Astrocyte (in vitro differentiated cells and primary cell): Measurements from ENCODE around the gene GRIK1. TPM values are rescaled to one million over a fixed set of nuclear protein-coding genes. Genes with fewer than 3 reads are reported as not detected.

Experiments
- DNase-seq: peaks from one replicate; pipeline ENCODE4 v3.0.0-alpha.2; 2010; ENCODE audit warnings: low read depth
- FAIRE-seq: peaks from 2 replicates; lab custom pipeline; 2011; peaks lifted over from hg19 to GRCh38; lab: Jason Lieb, UNC
- H2AFZ ChIP-seq: 2 replicates; pipeline ENCODE4 v1.6.0; 2012; ENCODE audit warnings: low read depth, low read length, inconsistent platforms
- H3K27ac ChIP-seq: 2 replicates; pipeline ENCODE4 v1.5.1; 2011; ENCODE audit warnings: low read depth, low read length, inconsistent platforms
- H3K27me3 ChIP-seq: 2 replicates; pipeline ENCODE4 v1.6.0; 2011; ENCODE audit warnings: low read length, inconsistent platforms; ENCODE audit not compliant: insufficient read depth
- H3K36me3 ChIP-seq: 2 replicates; pipeline ENCODE4 v1.5.1; 2011; ENCODE audit warnings: low read length, inconsistent platforms; ENCODE audit not compliant: insufficient read depth
- H3K4me1 ChIP-seq: 2 replicates; pipeline ENCODE4 v1.5.1; 2011; ENCODE audit warnings: low read length, inconsistent platforms; ENCODE audit not compliant: insufficient read depth
- H3K4me2 ChIP-seq: 2 replicates; pipeline ENCODE4 v1.6.0; 2012; ENCODE audit warnings: low read length, inconsistent platforms
- H3K4me3 ChIP-seq: 2 replicates; pipeline ENCODE4 v1.5.1; 2011; ENCODE audit warnings: low read depth, mild to moderate bottlenecking, low read length, inconsistent platforms; ENCODE audit not compliant: insufficient read depth
- H3K79me2 ChIP-seq: 2 replicates; pipeline ENCODE4 v1.6.0; 2012; ENCODE audit warnings: mild to moderate bottlenecking, low read length, inconsistent platforms; ENCODE audit not compliant: insufficient read depth
- H3K9ac ChIP-seq: 2 replicates; pipeline ENCODE4 v1.6.0; 2012; ENCODE audit warnings: mild to moderate bottlenecking, low read length, inconsistent platforms
- H3K9me3 ChIP-seq: 2 replicates; pipeline ENCODE4 v1.5.1; 2012; ENCODE audit warnings: low read depth, mild to moderate bottlenecking, low read length, inconsistent platforms; ENCODE audit not compliant: insufficient read depth
- H4K20me1 ChIP-seq: 2 replicates; pipeline ENCODE4 v1.6.0; 2012; ENCODE audit warnings: low read length, inconsistent platforms; ENCODE audit not compliant: insufficient read depth
- H3K27ac Mint-ChIP-seq: one replicate; pipeline ENCODE4 v1.8.0; 2021; ENCODE audit warnings: mild to moderate bottlenecking, mixed read lengths; ENCODE audit not compliant: unreplicated experiment
- H3K27me3 Mint-ChIP-seq: one replicate; pipeline ENCODE4 v1.8.0; 2021; ENCODE audit warnings: low read depth, mixed read lengths; ENCODE audit not compliant: unreplicated experiment
- H3K36me3 Mint-ChIP-seq: one replicate; pipeline ENCODE4 v1.8.0; 2021; ENCODE audit warnings: low read depth, mixed read lengths; ENCODE audit not compliant: unreplicated experiment
- H3K4me1 Mint-ChIP-seq: one replicate; pipeline ENCODE4 v1.8.0; 2021; ENCODE audit warnings: low read depth, mixed read lengths; ENCODE audit not compliant: unreplicated experiment
- H3K4me3 Mint-ChIP-seq: one replicate; pipeline ENCODE4 v1.8.0; 2021; ENCODE audit warnings: mild to moderate bottlenecking, moderate library complexity, mixed read lengths; ENCODE audit not compliant: unreplicated experiment
- H3K9me3 Mint-ChIP-seq: one replicate; pipeline ENCODE4 v1.8.0; 2021; ENCODE audit warnings: mild to moderate bottlenecking, mixed read lengths; ENCODE audit not compliant: unreplicated experiment
- EZH2 ChIP-seq: IDR thresholded peaks from 2 replicates; pipeline ENCODE4 v1.6.1; 2012; ENCODE audit warnings: mild to moderate bottlenecking, low read length, inconsistent platforms; ENCODE audit not compliant: insufficient read depth
- total RNA-seq: library from RNA; stranded (reverse); gene quantifications from 2 replicates; pipeline ENCODE4 v1.2.1, GENCODE V29; 2021
- TF ChIP-seq, protein P1 (sequence below): IDR thresholded peaks from 2 replicates; pipeline ENCODE4 v1.5.1; 2011; ENCODE audit warnings: low read depth, mild to moderate bottlenecking, inconsistent platforms, low read length, moderate library complexity; ENCODE audit not compliant: insufficient read depth

GRIK1 gene
- total RNA-seq, 1 donor from 2014 or later, result not detected

DNA sequence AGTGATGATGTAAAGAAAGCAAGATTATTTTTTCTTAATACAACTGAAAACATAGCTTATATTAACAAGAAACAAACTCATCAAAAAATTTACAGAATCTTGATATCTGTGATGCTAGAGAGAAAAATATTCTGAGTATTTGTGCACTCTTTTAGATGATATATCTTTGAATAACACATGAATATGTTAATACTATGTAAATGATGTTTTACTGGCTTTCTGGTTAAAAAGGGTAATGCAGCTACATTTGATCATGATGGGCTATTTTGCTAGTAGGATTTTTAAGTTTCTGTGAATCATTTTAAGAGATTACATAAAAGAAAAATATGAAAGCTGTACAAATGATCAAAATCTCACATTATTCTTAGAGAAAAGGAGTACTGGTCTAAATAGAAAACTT, 114.5 kb downstream of the GRIK1 start:
- H2AFZ ChIP-seq, result no peak overlapping the region
- H3K79me2 ChIP-seq, result no peaks in the 10 kb centered on the region
- H4K20me1 ChIP-seq, result no peaks in the 10 kb centered on the region
- H3K9ac ChIP-seq, result no peak overlapping the region
- Mint-ChIP-seq H3K9me3 (no peaks in the 10 kb centered on the region), H3K36me3 (no peaks in the 10 kb centered on the region), H3K27ac (no peak overlapping the region), H3K4me1 (peaks cover 3% of the 10 kb centered on the region), H3K4me3 (no peak overlapping the region), H3K27me3 (no peaks in the 10 kb centered on the region)
- no peaks in the 10 kb centered on the region for H3K4me1 ChIP-seq
- H3K4me2 ChIP-seq, result no peak overlapping the region
- no peak overlapping the region for H3K4me3 ChIP-seq
- no peaks in the 10 kb centered on the region for H3K27me3 ChIP-seq
- TF ChIP-seq, protein P1, sequence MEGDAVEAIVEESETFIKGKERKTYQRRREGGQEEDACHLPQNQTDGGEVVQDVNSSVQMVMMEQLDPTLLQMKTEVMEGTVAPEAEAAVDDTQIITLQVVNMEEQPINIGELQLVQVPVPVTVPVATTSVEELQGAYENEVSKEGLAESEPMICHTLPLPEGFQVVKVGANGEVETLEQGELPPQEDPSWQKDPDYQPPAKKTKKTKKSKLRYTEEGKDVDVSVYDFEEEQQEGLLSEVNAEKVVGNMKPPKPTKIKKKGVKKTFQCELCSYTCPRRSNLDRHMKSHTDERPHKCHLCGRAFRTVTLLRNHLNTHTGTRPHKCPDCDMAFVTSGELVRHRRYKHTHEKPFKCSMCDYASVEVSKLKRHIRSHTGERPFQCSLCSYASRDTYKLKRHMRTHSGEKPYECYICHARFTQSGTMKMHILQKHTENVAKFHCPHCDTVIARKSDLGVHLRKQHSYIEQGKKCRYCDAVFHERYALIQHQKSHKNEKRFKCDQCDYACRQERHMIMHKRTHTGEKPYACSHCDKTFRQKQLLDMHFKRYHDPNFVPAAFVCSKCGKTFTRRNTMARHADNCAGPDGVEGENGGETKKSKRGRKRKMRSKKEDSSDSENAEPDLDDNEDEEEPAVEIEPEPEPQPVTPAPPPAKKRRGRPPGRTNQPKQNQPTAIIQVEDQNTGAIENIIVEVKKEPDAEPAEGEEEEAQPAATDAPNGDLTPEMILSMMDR, result no peak
- no peak for TF ChIP-seq EZH2
- DNase-seq, result no peak
- no peak overlapping the region for H3K27ac ChIP-seq
- no peaks in the 10 kb centered on the region for H3K9me3 ChIP-seq
- FAIRE-seq, result no peak
- no peaks in the 10 kb centered on the region for H3K36me3 ChIP-seq

DNA sequence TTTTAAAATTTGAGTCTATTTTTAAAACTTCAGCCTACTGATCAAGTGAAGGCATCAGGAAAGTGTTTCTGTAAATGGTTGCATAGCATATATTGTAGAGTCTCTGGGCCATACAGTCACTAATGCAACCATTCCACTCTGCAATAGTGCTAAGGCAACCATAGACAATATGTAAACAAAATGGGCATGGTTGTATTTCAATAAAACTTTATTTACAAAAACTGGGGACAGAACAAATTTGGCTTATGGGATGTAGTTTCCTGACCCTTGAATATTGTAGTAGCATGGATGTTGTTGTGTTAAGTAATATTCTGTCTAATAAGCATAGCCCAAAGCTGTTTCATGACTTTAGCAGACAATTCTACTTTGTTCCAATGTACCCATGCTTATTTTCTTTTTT, 117.7 kb downstream of the GRIK1 start:
- DNase-seq (no peak), FAIRE-seq (no peak)
- Histone ChIP-seq H3K27me3 (no peaks in the 10 kb centered on the region), H3K9ac (no peak overlapping the region), H3K4me3 (no peak overlapping the region), H3K4me1 (no peaks in the 10 kb centered on the region), H3K9me3 (no peaks in the 10 kb centered on the region), H3K4me2 (no peak overlapping the region), H2AFZ (no peak overlapping the region), H4K20me1 (no peaks in the 10 kb centered on the region), H3K79me2 (no peaks in the 10 kb centered on the region), H3K27ac (no peak overlapping the region), H3K36me3 (no peaks in the 10 kb centered on the region)
- H3K4me3 Mint-ChIP-seq, result no peak overlapping the region
- no peak overlapping the region for H3K27ac Mint-ChIP-seq
- H3K27me3 Mint-ChIP-seq, result no peaks in the 10 kb centered on the region
- TF ChIP-seq, protein P1, result no peak
- TF ChIP-seq EZH2, result no peak
- H3K4me1 Mint-ChIP-seq, result no peaks in the 10 kb centered on the region
- no peaks in the 10 kb centered on the region for H3K36me3 Mint-ChIP-seq
- H3K9me3 Mint-ChIP-seq, result no peaks in the 10 kb centered on the region

DNA sequence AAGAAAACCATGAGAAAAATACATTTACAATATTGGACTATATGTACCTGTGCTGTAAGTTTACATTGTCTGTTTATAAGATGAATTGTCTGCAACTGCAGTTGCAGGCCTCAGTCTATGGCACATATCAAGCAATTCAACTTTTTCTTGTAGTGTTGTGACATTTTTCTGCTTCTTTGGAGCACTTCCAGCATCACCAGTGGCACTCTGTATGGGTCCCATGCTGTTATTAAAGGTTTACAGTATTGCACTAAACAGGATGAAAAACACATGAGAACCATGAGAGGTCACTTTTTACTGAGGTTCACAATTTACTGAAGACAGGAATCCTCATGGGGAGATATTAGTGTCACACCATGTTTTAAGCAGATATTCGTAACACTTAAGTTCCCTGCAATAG, 118.6 kb downstream of the GRIK1 start:
- no peaks in the 10 kb centered on the region for H3K36me3 ChIP-seq
- Mint-ChIP-seq H3K4me3 (no peak overlapping the region), H3K4me1 (no peaks in the 10 kb centered on the region), H3K36me3 (no peaks in the 10 kb centered on the region), H3K27ac (no peak overlapping the region), H3K9me3 (no peaks in the 10 kb centered on the region), H3K27me3 (no peaks in the 10 kb centered on the region)
- H3K9me3 ChIP-seq, result no peaks in the 10 kb centered on the region
- H3K27me3 ChIP-seq, result no peaks in the 10 kb centered on the region
- FAIRE-seq (no peak), DNase-seq (no peak)
- H3K4me3 ChIP-seq, result no peak overlapping the region
- H2AFZ ChIP-seq, result no peak overlapping the region
- no peaks in the 10 kb centered on the region for H4K20me1 ChIP-seq
- no peak overlapping the region for H3K9ac ChIP-seq
- no peaks in the 10 kb centered on the region for H3K79me2 ChIP-seq
- no peak overlapping the region for H3K27ac ChIP-seq
- TF ChIP-seq, protein P1, result no peak
- TF ChIP-seq EZH2, result no peak
- H3K4me1 ChIP-seq, result no peaks in the 10 kb centered on the region
- H3K4me2 ChIP-seq, result no peak overlapping the region
